ENCODE data around the gene FHAD1. TPM values are rescaled to one million over a fixed set of nuclear protein-coding genes. Genes with fewer than 3 reads are reported as not detected.

FHAD1 gene
- total and polyA plus RNA-seq, 4 donors, result under 0.01 to 0.13 (median 0.05) TPM; not detected in 1

DNA sequence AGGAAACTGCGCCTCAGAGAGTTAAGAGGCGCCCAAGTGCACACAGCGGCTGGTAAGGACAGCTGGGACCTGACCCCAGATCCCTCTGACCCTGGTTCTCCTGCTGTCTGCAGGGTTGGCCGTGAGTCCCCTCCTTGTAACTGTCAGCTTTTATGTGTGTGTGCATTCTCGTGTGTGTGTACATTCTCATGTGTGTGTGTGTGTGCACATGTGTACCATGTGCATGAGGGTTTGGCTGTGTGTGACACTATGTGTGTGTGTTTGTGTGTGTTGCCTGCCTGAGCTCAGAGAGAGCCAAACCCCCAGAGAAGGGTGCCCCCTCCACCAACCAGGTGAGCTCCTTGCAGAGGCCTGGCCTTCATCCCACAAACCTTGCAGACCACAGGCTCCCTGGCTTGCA lies 136.8 kb downstream of the FHAD1 start:
- 96% methylated on average over 5 of the region's 5 CpGs for WGBS
- no peak overlapping the region for H3K27ac ChIP-seq (ENCODE audit: low read depth in 1 of 2, low read length in 2 of 2)
- no peak overlapping the region for H3K9ac ChIP-seq (ENCODE audit: low read depth in 1 of 2, low read length in 2 of 2)
- H3K27me3 ChIP-seq (ENCODE audit: control insufficient read depth in 4 of 4, insufficient read depth in 4 of 4, low read length in 3 of 4), result no peaks in the 10 kb centered on the region
- no peaks in the 10 kb centered on the region for H3K9me3 ChIP-seq (ENCODE audit: control insufficient read depth in 4 of 4, low read length in 3 of 4)
- no peaks in the 10 kb centered on the region for H3K36me3 ChIP-seq (ENCODE audit: control insufficient read depth in 4 of 4, insufficient read depth in 3 of 4, low read depth in 1 of 4, low read length in 3 of 4)
- H3K4me1 ChIP-seq (ENCODE audit: control insufficient read depth in 4 of 4, insufficient read depth in 4 of 4, low read length in 3 of 4), result peaks cover 0 to 4% (median 0%) of the 10 kb centered on the region in 4 donors
- no peak for DNase-seq (ENCODE audit: low spot score)
- no peak overlapping the region for H3K4me3 ChIP-seq (ENCODE audit: low read depth in 1 of 3, low read length in 3 of 3)
- TF ChIP-seq, protein P1, sequence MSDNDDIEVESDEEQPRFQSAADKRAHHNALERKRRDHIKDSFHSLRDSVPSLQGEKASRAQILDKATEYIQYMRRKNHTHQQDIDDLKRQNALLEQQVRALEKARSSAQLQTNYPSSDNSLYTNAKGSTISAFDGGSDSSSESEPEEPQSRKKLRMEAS (IDR thresholded peaks at IDR 0.05), result no peak
- TF ChIP-seq NR2F2 (IDR thresholded peaks at IDR 0.05), result no peak

DNA sequence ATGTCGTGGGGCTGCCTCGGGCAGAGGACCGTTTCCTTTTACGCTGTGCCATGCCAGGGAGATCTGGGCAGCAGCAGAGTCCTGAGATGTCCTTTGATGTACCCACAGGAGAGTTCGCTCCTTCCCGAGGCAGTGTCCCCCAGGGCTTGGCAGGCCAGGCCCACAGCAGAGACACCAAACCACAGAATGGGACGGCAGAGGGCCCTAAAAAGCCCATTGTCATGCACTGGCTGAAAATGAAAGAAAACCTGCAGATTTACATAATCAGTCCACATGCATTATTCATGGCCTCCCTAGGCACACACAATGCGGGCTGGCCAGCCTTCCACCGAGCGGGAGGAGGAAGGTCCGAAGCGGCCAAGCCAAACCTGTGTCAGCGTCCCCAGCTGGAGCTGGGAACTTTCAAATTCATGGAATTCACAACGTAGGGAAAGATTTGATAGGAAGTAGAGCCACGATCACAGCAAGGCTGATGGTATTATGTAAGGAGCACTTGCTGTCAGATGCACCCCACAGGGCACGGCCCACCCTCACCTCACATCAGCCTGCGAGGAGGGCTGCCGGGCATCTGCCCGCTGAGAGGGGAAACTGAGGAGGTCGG lies 137.4 kb downstream of the FHAD1 start:
- Histone ChIP-seq H3K36me3 (ENCODE audit: control insufficient read depth in 4 of 4, insufficient read depth in 3 of 4, low read depth in 1 of 4, low read length in 3 of 4) (no peaks in the 10 kb centered on the region), H3K4me1 (ENCODE audit: control insufficient read depth in 4 of 4, insufficient read depth in 4 of 4, low read length in 3 of 4) (peaks cover 0 to 4% (median 0%) of the 10 kb centered on the region in 4 donors), H3K27ac (ENCODE audit: low read depth in 1 of 2, low read length in 2 of 2) (no peak overlapping the region), H3K27me3 (ENCODE audit: control insufficient read depth in 4 of 4, insufficient read depth in 4 of 4, low read length in 3 of 4) (no peaks in the 10 kb centered on the region), H3K9ac (ENCODE audit: low read depth in 1 of 2, low read length in 2 of 2) (no peak overlapping the region), H3K9me3 (ENCODE audit: control insufficient read depth in 4 of 4, low read length in 3 of 4) (no peaks in the 10 kb centered on the region), H3K4me3 (ENCODE audit: low read depth in 1 of 3, low read length in 3 of 3) (no peak overlapping the region)
- TF ChIP-seq, protein P1 (IDR thresholded peaks at IDR 0.05), result no peak
- TF ChIP-seq JUND (IDR thresholded peaks at IDR 0.05) (no peak), TAF1 (conservative IDR thresholded peaks at IDR 0.05) (no peak), FOXA1 (IDR thresholded peaks at IDR 0.05) (no peak), NR2F2 (IDR thresholded peaks at IDR 0.05) (no peak), RAD21 (IDR thresholded peaks at IDR 0.05) (no peak), FOXA2 (IDR thresholded peaks at IDR 0.05) (no peak), HNF4A (conservative IDR thresholded peaks at IDR 0.05) (no peak)
- TF ChIP-seq, protein P2, sequence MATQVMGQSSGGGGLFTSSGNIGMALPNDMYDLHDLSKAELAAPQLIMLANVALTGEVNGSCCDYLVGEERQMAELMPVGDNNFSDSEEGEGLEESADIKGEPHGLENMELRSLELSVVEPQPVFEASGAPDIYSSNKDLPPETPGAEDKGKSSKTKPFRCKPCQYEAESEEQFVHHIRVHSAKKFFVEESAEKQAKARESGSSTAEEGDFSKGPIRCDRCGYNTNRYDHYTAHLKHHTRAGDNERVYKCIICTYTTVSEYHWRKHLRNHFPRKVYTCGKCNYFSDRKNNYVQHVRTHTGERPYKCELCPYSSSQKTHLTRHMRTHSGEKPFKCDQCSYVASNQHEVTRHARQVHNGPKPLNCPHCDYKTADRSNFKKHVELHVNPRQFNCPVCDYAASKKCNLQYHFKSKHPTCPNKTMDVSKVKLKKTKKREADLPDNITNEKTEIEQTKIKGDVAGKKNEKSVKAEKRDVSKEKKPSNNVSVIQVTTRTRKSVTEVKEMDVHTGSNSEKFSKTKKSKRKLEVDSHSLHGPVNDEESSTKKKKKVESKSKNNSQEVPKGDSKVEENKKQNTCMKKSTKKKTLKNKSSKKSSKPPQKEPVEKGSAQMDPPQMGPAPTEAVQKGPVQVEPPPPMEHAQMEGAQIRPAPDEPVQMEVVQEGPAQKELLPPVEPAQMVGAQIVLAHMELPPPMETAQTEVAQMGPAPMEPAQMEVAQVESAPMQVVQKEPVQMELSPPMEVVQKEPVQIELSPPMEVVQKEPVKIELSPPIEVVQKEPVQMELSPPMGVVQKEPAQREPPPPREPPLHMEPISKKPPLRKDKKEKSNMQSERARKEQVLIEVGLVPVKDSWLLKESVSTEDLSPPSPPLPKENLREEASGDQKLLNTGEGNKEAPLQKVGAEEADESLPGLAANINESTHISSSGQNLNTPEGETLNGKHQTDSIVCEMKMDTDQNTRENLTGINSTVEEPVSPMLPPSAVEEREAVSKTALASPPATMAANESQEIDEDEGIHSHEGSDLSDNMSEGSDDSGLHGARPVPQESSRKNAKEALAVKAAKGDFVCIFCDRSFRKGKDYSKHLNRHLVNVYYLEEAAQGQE (IDR thresholded peaks at IDR 0.05), result no peak
- TF ChIP-seq, protein P3, sequence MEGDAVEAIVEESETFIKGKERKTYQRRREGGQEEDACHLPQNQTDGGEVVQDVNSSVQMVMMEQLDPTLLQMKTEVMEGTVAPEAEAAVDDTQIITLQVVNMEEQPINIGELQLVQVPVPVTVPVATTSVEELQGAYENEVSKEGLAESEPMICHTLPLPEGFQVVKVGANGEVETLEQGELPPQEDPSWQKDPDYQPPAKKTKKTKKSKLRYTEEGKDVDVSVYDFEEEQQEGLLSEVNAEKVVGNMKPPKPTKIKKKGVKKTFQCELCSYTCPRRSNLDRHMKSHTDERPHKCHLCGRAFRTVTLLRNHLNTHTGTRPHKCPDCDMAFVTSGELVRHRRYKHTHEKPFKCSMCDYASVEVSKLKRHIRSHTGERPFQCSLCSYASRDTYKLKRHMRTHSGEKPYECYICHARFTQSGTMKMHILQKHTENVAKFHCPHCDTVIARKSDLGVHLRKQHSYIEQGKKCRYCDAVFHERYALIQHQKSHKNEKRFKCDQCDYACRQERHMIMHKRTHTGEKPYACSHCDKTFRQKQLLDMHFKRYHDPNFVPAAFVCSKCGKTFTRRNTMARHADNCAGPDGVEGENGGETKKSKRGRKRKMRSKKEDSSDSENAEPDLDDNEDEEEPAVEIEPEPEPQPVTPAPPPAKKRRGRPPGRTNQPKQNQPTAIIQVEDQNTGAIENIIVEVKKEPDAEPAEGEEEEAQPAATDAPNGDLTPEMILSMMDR (IDR thresholded peaks at IDR 0.05; ENCODE audit: low read depth, low read length, missing input control), result no peak
- 74% methylated on average over 20 of the region's 20 CpGs for WGBS
- DNase-seq (ENCODE audit: low spot score), result no peak

DNA sequence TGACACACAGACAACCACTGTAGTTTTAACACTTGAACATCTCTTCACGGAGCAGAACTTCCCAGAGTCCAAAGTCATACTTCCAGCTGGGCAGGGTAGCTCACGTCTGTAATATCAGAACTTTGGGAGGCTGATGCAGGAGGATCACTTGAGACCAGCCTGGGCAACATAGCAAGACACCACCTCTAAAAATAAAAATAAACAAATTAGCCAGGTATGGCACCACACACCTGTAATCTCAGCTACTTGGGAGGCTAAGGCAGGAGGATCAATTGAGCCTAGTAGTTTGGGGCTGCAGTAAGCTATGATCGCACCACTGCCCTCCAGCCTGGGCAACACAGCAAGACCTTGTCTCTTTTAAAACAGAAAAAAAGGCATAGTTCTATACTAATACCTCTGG lies 138.4 kb downstream of the FHAD1 start:
- Histone ChIP-seq H3K4me1 (ENCODE audit: control insufficient read depth in 4 of 4, insufficient read depth in 4 of 4, low read length in 3 of 4) (peaks cover 0 to 4% (median 0%) of the 10 kb centered on the region in 4 donors), H3K27ac (ENCODE audit: low read depth in 1 of 2, low read length in 2 of 2) (no peak overlapping the region), H3K9ac (ENCODE audit: low read depth in 1 of 2, low read length in 2 of 2) (no peak overlapping the region), H3K36me3 (ENCODE audit: control insufficient read depth in 4 of 4, insufficient read depth in 3 of 4, low read depth in 1 of 4, low read length in 3 of 4) (no peaks in the 10 kb centered on the region), H3K27me3 (ENCODE audit: control insufficient read depth in 4 of 4, insufficient read depth in 4 of 4, low read length in 3 of 4) (no peaks in the 10 kb centered on the region), H3K4me3 (ENCODE audit: low read depth in 1 of 3, low read length in 3 of 3) (no peak overlapping the region), H3K9me3 (ENCODE audit: control insufficient read depth in 4 of 4, low read length in 3 of 4) (no peaks in the 10 kb centered on the region)
- DNase-seq (ENCODE audit: low spot score), result no peak
- TF ChIP-seq, protein P3 (IDR thresholded peaks at IDR 0.05; ENCODE audit: low read depth, low read length, missing input control), result no peak
- TF ChIP-seq, protein P4, sequence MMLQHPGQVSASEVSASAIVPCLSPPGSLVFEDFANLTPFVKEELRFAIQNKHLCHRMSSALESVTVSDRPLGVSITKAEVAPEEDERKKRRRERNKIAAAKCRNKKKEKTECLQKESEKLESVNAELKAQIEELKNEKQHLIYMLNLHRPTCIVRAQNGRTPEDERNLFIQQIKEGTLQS (IDR thresholded peaks at IDR 0.05), result no peak
- 90% methylated on average over 3 of the region's 3 CpGs for WGBS

Data from liver (tissue), 9 donors.